ENCODE results near the gene CCDC30.

CCDC30 gene

GRCh38 chr1:42462828-42463763 lies at the start of gene CCDC30:
CCDC30 (plus strand) TSS chr1:42463286; CDS start chr1:42480552, 17,266 bp downstream.
- H3K4me3 ChIP-seq (ENCODE audit: low read length), result peak within 1 kb of the TSS; percentile 86
- DNase-seq (ENCODE audit: low read depth), result peak; percentile 97
- no peak for TF ChIP-seq CTCF (conservative IDR thresholded peaks at IDR 0.05; ENCODE audit: low read length)

- TF ChIP-seq CTCF (conservative IDR thresholded peaks at IDR 0.05; ENCODE audit: low read length), result no peak
- DNase-seq (ENCODE audit: low read depth), result no peak
- H3K4me3 ChIP-seq (ENCODE audit: low read length), result no peak overlapping the region
Measured at GRCh38 chr1:42414551-42415496, 48.3 kb upstream of the CCDC30 start.

GRCh38 chr1:42417166-42417565 lies 45.9 kb upstream of the CCDC30 start:
- TF ChIP-seq CTCF (conservative IDR thresholded peaks at IDR 0.05; ENCODE audit: low read length), result no peak
- no peak for DNase-seq (ENCODE audit: low read depth)
- no peak overlapping the region for H3K4me3 ChIP-seq (ENCODE audit: low read length)

- TF ChIP-seq CTCF (conservative IDR thresholded peaks at IDR 0.05; ENCODE audit: low read length), result no peak
- no peak for DNase-seq (ENCODE audit: low read depth)
- H3K4me3 ChIP-seq (ENCODE audit: low read length), result no peak overlapping the region
Measured at GRCh38 chr1:42418516-42418915, 44.6 kb upstream of the CCDC30 start.

- no peak for TF ChIP-seq CTCF (conservative IDR thresholded peaks at IDR 0.05; ENCODE audit: low read length)
- no peak overlapping the region for H3K4me3 ChIP-seq (ENCODE audit: low read length)
- DNase-seq (ENCODE audit: low read depth), result no peak
Measured at GRCh38 chr1:42419126-42419821, 43.8 kb upstream of the CCDC30 start.

GRCh38 chr1:42420121-42420520 lies 43.0 kb upstream of the CCDC30 start:
- no peak for TF ChIP-seq CTCF (conservative IDR thresholded peaks at IDR 0.05; ENCODE audit: low read length)
- no peak for DNase-seq (ENCODE audit: low read depth)
- no peak overlapping the region for H3K4me3 ChIP-seq (ENCODE audit: low read length)

All from AG10803 (cell line).